Measurements from ENCODE around the gene IMMP2L. TPM values are rescaled to one million over a fixed set of nuclear protein-coding genes. Genes with fewer than 3 reads are reported as not detected.

IMMP2L gene
- polyA plus RNA-seq, 2 of the 4 experiments (the other 2 are of a cell fraction): 16.1 to 23.8 TPM

- TF ChIP-seq ESRRA (IDR thresholded peaks at IDR 0.05; ENCODE audit: borderline replicate concordance, low read length) (no peak), CEBPB (IDR thresholded peaks at IDR 0.05) (peak in 1 of 2 experiments; percentile 39; a peak in 2 of 4 replicates)
- DNase-seq (ENCODE audit: low read depth in 1 of 2, low spot score in 1 of 2) (peak in 1 of 2 experiments; percentile 27), ATAC-seq (peak; percentile 60 to 78; a peak in 5 of 6 replicates), FAIRE-seq (no peak)
- H3K9me3 ChIP-seq: no peaks in the 10 kb centered on the region
- no peak overlapping the region for H3K4me3 ChIP-seq
- POLR2A ChIA-PET: no interaction called here
- H3K4me2 ChIP-seq: no peak overlapping the region
- CTCF ChIA-PET: interaction anchor here (1.1 kb wide), 1 partner anchor 423 kb away, joined by 3 read pairs; no protein-coding TSS in a partner anchor
- H3K4me1 ChIP-seq: no peaks in the 10 kb centered on the region
- no peak overlapping the region for H3K27ac ChIP-seq
Observed at GRCh38 chr7:111312966-111313365, 249.3 kb downstream of the IMMP2L start.

DNA sequence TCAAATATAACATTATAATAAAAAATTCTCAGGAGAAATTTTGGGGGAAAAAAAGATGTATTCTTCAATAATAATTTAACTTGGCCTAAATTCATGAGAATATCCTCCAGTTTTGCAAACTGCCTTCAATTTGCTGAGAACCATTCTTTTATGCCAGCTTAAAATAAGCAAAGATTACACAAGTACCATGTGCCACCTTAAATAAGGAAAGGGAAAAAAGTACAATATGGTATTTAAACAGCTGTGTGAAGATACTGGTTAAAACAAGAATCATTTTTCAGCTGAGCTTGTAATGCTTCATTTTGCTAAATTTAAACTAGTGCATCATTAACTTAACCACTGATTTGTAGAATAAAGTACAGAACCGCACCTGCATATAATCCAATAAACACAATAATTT, 253.6 kb downstream of the IMMP2L start:
- Histone ChIP-seq H3K4me1 (no peaks in the 10 kb centered on the region), H3K4me3 (no peak overlapping the region), H3K9me3 (no peaks in the 10 kb centered on the region), H3K27ac (no peak overlapping the region), H3K4me2 (no peak overlapping the region)
- POLR2A ChIA-PET: no interaction called here
- DNase-seq (ENCODE audit: low read depth in 1 of 2, low spot score in 1 of 2) (no peak), FAIRE-seq (no peak), ATAC-seq (no peak)
- WGBS (ENCODE audit: missing lambda C conversion rate): 98% methylated on average over 1 of the region's 1 CpG
- no peak for TF ChIP-seq HEYL (CRISPR knock-in tag; IDR thresholded peaks at IDR 0.05)
- TF ChIP-seq POLR2AphosphoS2 (conservative IDR thresholded peaks at IDR 0.05; ENCODE audit: low read length): no peak
- TF ChIP-seq CBX2 (IDR thresholded peaks at IDR 0.05; ENCODE audit: borderline replicate concordance, low read depth): no peak
- no peak for TF ChIP-seq RAD21 (conservative IDR thresholded peaks at IDR 0.05 in 1 of 2, IDR thresholded peaks at IDR 0.05 in 1 of 2)
- TF ChIP-seq ESRRA (IDR thresholded peaks at IDR 0.05; ENCODE audit: borderline replicate concordance, low read length): no peak
- no peak for TF ChIP-seq JUNB (IDR thresholded peaks at IDR 0.05)
- TF ChIP-seq CEBPB (IDR thresholded peaks at IDR 0.05): no peak
- no peak for TF ChIP-seq GATA3 (IDR thresholded peaks at IDR 0.05; ENCODE audit: borderline replicate concordance)
- TF ChIP-seq CHD2 (IDR thresholded peaks at IDR 0.05; ENCODE audit: low read length, partially characterized antibody): no peak
- TF ChIP-seq KDM1A (IDR thresholded peaks at IDR 0.05; ENCODE audit: low read depth): no peak
- TF ChIP-seq NR3C1 (IDR thresholded peaks at IDR 0.05): no peak
- TF ChIP-seq, protein P1, sequence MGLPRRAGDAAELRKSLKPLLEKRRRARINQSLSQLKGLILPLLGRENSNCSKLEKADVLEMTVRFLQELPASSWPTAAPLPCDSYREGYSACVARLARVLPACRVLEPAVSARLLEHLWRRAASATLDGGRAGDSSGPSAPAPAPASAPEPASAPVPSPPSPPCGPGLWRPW (IDR thresholded peaks at IDR 0.05): no peak
- TF ChIP-seq ZFP36 (IDR thresholded peaks at IDR 0.05; ENCODE audit: borderline replicate concordance, partially characterized antibody): no peak
- no peak for TF ChIP-seq BCL3 (IDR thresholded peaks at IDR 0.05)
- CTCF ChIA-PET: no interaction called here

DNA sequence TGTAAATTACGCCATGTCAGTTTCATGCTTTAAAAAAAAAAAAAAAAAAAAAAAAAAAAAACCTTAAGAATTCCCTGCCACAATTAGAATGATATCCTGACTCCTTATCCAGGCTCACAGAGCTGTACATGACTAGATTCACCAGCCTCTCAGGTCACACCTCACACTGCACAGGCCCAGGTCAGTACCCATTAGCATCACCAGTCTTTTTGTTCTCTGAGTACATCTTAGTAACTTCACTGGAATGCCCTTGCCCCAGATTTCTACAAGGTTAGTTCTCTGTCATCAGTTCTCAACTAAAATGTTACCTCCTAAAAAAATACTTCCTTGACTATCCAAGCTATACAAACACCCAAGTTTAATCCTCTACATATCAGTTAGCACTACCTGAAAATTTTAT, 260.4 kb downstream of the IMMP2L start:
- no peak overlapping the region for H3K4me2 ChIP-seq
- ChIA-PET POLR2A (no interaction called here), CTCF (interaction anchor here (0.7 kb wide), 1 partner anchor 45 kb away, joined by 4 read pairs; no protein-coding TSS in a partner anchor)
- FAIRE-seq (no peak), DNase-seq (ENCODE audit: low read depth in 1 of 2, low spot score in 1 of 2) (no peak), ATAC-seq (no peak)
- H3K27ac ChIP-seq: no peak overlapping the region
- H3K9me3 ChIP-seq: no peaks in the 10 kb centered on the region
- 100% methylated on average over 1 of the region's 1 CpG for WGBS (ENCODE audit: missing lambda C conversion rate)
- no peak for TF ChIP-seq EP300 (IDR thresholded peaks at IDR 0.05)
- TF ChIP-seq TP53 (CRISPR knock-in tag; IDR thresholded peaks at IDR 0.05): no peak
- TF ChIP-seq MAFK (IDR thresholded peaks at IDR 0.05; ENCODE audit: partially characterized antibody): no peak
- no peak for TF ChIP-seq ATOH8 (CRISPR knock-in tag; IDR thresholded peaks at IDR 0.05; ENCODE audit: low read depth)
- TF ChIP-seq ZSCAN20 (CRISPR knock-in tag; IDR thresholded peaks at IDR 0.05): no peak
- no peak for TF ChIP-seq HOXB5 (CRISPR knock-in tag; IDR thresholded peaks at IDR 0.05)
- TF ChIP-seq HMGXB4 (CRISPR knock-in tag; IDR thresholded peaks at IDR 0.05; ENCODE audit: borderline replicate concordance): no peak
- no peak for TF ChIP-seq ZC3H11A (IDR thresholded peaks at IDR 0.05)
- TF ChIP-seq PBX3 (IDR thresholded peaks at IDR 0.05): no peak
- TF ChIP-seq REST (IDR thresholded peaks at IDR 0.05): no peak
- TF ChIP-seq RNF2 (IDR thresholded peaks at IDR 0.05; ENCODE audit: borderline replicate concordance, low read depth): no peak
- no peak for TF ChIP-seq GATA3 (IDR thresholded peaks at IDR 0.05; ENCODE audit: borderline replicate concordance)
- TF ChIP-seq HDAC2 (IDR thresholded peaks at IDR 0.05): no peak
- no peak for TF ChIP-seq FOXS1 (CRISPR knock-in tag; IDR thresholded peaks at IDR 0.05)
- H3K4me1 ChIP-seq: no peaks in the 10 kb centered on the region
- H3K4me3 ChIP-seq: no peak overlapping the region

Measured in A549 (cell line).